Measurements from ENCODE around the gene WFIKKN2. TPM values are rescaled to one million over a fixed set of nuclear protein-coding genes. Genes with fewer than 3 reads are reported as not detected.
A peak's percentile ranks its signal among the peaks of the same experiment; 100 is the strongest.

The WFIKKN2 gene
- total RNA-seq, 2 donors from 2014 or later, result 0.29 to 0.35 TPM

- Mint-ChIP-seq H3K4me3 (no peak overlapping the region), H3K27ac (no peak overlapping the region), H3K36me3 (ENCODE audit: low read depth) (no peaks in the 10 kb centered on the region), H3K27me3 (ENCODE audit: insufficient read depth) (peaks cover 5% of the 10 kb centered on the region), H3K9me3 (no peaks in the 10 kb centered on the region), H3K4me1 (peaks cover 17% of the 10 kb centered on the region)
- Histone ChIP-seq H3K9ac (ENCODE audit: extremely low read depth, low read length, poor library complexity, severe bottlenecking) (no peak overlapping the region), H3K36me3 (ENCODE audit: control insufficient read depth, insufficient read depth, low read length) (no peaks in the 10 kb centered on the region), H3K4me1 (ENCODE audit: control insufficient read depth, insufficient read depth, low read length) (peaks cover 5% of the 10 kb centered on the region), H3K27ac (ENCODE audit: low read depth, low read length) (no peak overlapping the region), H3K9me3 (ENCODE audit: control insufficient read depth, low read length) (no peaks in the 10 kb centered on the region), H3K27me3 (ENCODE audit: control insufficient read depth, insufficient read depth, low read length, poor library complexity, severe bottlenecking) (no peaks in the 10 kb centered on the region), H3K4me3 (ENCODE audit: low read length) (no peak overlapping the region)
- TF ChIP-seq CTCF (conservative IDR thresholded peaks at IDR 0.05), result no peak
- 92 to 96% methylated on average over 22 to 29 of the region's 29 CpGs for WGBS, 2 experiments (ENCODE audit: insufficient coverage in 1 of 2, insufficient read length in 1 of 2)
- DNase-seq, result peak; percentile 47
Measured at GRCh38 chr17:50840311-50840851, 5.0 kb downstream of the WFIKKN2 start.

DNA sequence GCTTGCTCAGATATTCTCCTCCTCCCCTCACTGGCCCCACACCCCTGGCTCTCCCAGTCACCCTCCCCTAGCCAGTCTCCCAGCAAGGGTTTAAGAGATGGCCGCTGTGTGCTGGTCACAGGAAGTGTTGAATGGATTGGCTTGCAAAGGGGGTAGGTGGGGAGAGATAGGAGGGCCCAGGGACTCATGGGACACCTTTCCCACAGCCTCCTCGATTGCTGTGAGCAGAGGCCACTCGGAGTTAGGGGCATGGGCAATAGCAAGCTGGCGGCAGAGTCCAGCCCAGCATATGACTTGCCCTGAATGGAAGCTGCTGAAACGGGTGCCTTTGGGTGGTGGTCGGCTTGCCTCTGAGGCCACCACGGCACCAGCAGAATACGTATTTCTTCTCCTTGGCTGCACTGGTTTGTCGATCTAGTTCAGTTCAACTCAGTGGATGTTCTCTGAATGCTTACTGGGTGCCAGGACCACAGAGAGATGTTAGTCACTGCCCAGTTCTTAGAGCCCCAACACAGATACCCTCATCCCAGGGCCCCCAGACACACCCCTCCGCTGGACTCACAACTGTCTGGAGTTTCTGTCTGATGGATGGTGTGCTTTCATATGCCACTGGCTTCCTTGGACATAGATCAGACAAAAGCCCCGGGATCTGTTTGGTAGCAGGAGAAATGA is 6.0 kb downstream of the WFIKKN2 start:
- H3K27me3 Mint-ChIP-seq (ENCODE audit: insufficient read depth), result peaks cover 2% of the 10 kb centered on the region
- TF ChIP-seq CTCF (conservative IDR thresholded peaks at IDR 0.05), result no peak
- no peak overlapping the region for H3K27ac ChIP-seq (ENCODE audit: low read depth, low read length)
- H3K4me1 Mint-ChIP-seq, result peaks cover 14% of the 10 kb centered on the region
- WGBS, 2 experiments (ENCODE audit: insufficient coverage in 1 of 2, insufficient read length in 1 of 2), result 80 to 83% methylated on average over 9 to 11 of the region's 11 CpGs
- no peaks in the 10 kb centered on the region for H3K9me3 ChIP-seq (ENCODE audit: control insufficient read depth, low read length)
- no peak for DNase-seq
- H3K9me3 Mint-ChIP-seq, result no peaks in the 10 kb centered on the region
- H3K4me3 Mint-ChIP-seq, result no peak overlapping the region
- no peaks in the 10 kb centered on the region for H3K27me3 ChIP-seq (ENCODE audit: control insufficient read depth, insufficient read depth, low read length, poor library complexity, severe bottlenecking)
- no peaks in the 10 kb centered on the region for H3K36me3 Mint-ChIP-seq (ENCODE audit: low read depth)
- no peak overlapping the region for H3K4me3 ChIP-seq (ENCODE audit: low read length)
- no peaks in the 10 kb centered on the region for H3K36me3 ChIP-seq (ENCODE audit: control insufficient read depth, insufficient read depth, low read length)
- peaks cover 5% of the 10 kb centered on the region for H3K4me1 ChIP-seq (ENCODE audit: control insufficient read depth, insufficient read depth, low read length)
- H3K27ac Mint-ChIP-seq, result peak overlapping the region; percentile 14
- H3K9ac ChIP-seq (ENCODE audit: extremely low read depth, low read length, poor library complexity, severe bottlenecking), result no peak overlapping the region

DNA sequence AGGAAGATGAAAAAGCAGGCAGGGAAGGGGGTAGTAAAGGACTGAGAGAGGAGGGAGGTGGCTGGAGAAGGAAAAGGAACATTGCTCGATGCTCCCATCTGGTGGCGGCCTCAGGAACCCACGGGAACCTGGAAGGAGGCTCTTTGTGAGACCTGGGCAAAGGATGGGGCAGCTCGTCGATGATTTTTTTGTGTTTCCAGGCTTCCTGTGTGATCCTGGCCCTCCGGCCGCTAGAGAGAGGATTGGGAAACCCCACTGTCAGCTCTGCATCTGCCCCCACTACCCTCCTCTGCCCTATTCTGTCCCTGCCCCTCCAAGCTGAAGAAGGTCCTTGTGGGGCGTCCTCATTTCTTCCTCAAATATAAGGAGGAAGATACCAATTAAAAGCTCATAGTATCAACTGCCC is 6.6 kb downstream of the WFIKKN2 start:
- DNase-seq, result peak; percentile 98
- peaks cover 14% of the 10 kb centered on the region for H3K4me1 Mint-ChIP-seq
- peaks cover under 1% of the 10 kb centered on the region for H3K27me3 Mint-ChIP-seq (ENCODE audit: insufficient read depth)
- peak overlapping the region; percentile 14 for H3K27ac Mint-ChIP-seq
- Histone ChIP-seq H3K9me3 (ENCODE audit: control insufficient read depth, low read length) (no peaks in the 10 kb centered on the region), H3K4me3 (ENCODE audit: low read length) (no peak overlapping the region), H3K27ac (ENCODE audit: low read depth, low read length) (no peak overlapping the region), H3K9ac (ENCODE audit: extremely low read depth, low read length, poor library complexity, severe bottlenecking) (no peak overlapping the region), H3K27me3 (ENCODE audit: control insufficient read depth, insufficient read depth, low read length, poor library complexity, severe bottlenecking) (no peaks in the 10 kb centered on the region), H3K4me1 (ENCODE audit: control insufficient read depth, insufficient read depth, low read length) (peaks cover 5% of the 10 kb centered on the region), H3K36me3 (ENCODE audit: control insufficient read depth, insufficient read depth, low read length) (no peaks in the 10 kb centered on the region)
- TF ChIP-seq CTCF (conservative IDR thresholded peaks at IDR 0.05), result peak; percentile 89
- no peaks in the 10 kb centered on the region for H3K9me3 Mint-ChIP-seq
- WGBS, 2 experiments (ENCODE audit: insufficient coverage in 1 of 2, insufficient read length in 1 of 2), result 3 to 26% methylated on average over 4 to 8 of the region's 8 CpGs
- H3K36me3 Mint-ChIP-seq (ENCODE audit: low read depth), result no peaks in the 10 kb centered on the region
- H3K4me3 Mint-ChIP-seq, result no peak overlapping the region
